HG03103 (cell line): ENCODE data around the gene KCTD3.

ENCODE experiments used
- ATAC-seq: cut with Tn5 transposase; IDR thresholded peaks from one replicate; pipeline ENCODE4 v1.9.1; 2021; ENCODE audit warnings: low read depth; ENCODE audit not compliant: unreplicated experiment

Gene KCTD3

DNA sequence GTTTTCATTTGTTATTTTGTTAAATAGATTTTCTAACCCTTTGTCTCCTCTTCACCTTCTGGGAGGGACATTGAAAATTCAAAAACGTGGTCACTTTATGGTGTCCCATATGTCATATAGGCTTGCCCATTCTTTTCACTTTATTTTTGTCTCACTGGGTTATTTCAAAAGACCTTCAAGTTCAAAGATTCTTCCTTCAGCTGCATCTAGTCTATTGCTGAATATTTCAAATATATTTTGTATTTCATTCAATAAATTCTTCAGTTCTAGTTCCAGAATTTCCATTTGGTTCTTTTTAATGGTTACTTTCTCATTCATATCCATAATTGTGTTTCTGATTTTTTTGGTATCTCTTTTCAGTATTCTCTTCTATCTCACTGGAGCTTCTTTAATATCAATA lies 11.6 kb upstream of the KCTD3 start:
- ATAC-seq: no peak

- no peak for ATAC-seq
Measured at GRCh38 chr1:215556996-215557395, 10.1 kb upstream of the KCTD3 start.

DNA sequence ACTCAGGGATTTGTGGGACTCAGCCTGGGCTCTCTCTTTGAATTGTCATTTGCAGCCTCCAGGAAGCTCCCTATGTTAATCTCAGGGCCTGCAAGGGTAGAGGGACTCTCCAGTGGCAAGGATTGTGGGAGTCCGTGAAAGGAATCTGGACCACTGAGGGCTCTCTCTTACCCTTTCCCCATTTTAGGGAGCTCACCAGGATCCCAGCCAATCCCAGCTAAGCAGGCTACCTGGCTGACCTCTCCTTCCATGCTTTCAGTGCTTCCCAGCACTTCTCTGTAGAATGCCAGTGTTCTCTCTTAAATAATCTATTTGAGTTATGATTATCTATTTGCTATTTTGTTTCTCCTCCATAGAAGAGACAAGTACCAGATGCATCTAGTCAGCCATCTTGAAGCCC lies 9.6 kb upstream of the KCTD3 start:
- no peak for ATAC-seq

- ATAC-seq: no peak
Measured at GRCh38 chr1:215557992-215558626, 9.0 kb upstream of the KCTD3 start.

- ATAC-seq: peak; percentile 48
Measured at GRCh38 chr1:215567491-215568298, 591 bp downstream of the KCTD3 start.

GRCh38 chr1:215568299-215568692 lies 1.2 kb downstream of the KCTD3 start:
- ATAC-seq: no peak

DNA sequence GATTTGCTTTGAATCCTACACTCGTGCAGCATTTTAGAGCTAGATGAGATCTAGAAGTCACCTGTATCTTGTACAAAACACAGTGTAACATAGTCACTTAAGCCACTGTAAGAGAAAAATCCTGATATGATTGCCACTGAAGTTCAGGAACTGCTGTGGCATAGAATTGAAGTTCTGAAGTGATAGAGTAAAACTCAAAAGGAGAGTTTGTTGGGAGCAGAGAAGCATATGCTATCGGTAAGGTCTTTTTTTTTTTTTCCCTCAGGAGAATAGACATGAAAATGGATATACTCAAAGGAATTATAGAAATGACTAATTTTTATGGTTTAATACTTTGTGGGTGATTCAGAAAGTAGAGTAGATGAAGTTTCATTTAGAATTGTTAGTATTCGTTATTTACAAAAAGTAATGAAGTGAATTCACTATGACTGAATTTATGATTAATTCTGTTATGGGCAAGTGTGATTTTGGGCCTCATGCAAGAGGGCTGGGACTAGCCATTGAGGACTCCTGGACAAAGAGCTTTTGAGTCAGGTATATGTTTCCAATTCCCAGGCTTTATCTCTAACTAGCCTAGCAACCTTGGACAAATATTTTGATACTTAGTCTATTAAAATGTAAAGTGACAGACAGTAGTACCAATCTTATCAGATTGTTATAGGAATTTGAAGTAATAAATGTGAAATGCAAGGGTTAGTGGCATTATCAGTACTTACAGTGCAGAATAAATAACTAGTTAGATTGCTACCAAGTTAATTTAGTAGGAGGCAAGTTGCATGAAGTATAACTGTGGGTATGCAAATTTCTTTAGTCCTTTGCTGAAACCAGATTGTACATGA lies 3.1 kb downstream of the KCTD3 start:
- ATAC-seq: no peak

DNA sequence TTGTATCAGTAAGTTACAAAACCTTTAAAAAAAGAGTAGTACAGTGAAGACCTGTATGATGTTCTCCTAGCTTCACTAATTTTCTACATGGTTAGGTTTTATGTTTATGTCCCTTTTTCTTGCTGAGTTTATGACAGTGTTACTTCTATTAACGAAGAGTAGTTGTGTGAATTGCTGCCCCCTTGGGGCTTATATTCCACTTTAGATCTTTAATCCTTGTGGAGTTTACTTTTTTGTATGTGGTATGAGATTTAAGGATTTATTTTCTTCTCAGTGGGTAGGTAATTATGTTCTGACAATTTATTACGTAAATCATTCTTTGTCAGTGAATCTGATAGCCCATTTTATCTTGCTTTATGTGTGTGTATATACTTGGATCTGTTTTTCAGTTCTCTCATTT lies 14.8 kb downstream of the KCTD3 start:
- ATAC-seq: no peak

DNA sequence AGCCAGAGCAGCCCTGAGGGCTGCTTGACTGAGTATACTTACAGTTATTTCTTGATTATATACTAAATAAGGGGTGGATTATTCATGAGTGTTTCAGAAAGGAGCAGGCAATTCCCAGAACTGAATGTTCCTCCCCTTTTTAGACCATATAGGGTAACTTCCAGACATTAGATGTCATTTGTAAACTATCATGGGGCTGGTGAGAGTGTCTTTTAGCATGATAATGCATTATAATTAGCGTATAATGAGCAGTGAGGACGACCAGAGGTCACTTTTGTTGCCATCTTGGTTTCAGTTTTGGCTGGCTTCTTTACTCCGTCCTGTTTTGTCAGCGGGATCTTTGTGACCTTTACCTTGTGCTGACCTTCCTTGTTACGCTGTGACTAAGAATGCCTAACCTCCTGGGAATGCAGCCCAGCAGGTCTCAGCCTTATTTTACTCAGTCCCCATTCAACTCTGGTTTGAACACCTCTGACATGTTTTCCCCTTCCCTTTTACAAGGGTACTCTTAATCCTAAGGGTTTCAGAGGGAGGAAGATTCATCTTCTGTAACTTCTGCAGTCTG lies 16.2 kb downstream of the KCTD3 start:
- no peak for ATAC-seq

DNA sequence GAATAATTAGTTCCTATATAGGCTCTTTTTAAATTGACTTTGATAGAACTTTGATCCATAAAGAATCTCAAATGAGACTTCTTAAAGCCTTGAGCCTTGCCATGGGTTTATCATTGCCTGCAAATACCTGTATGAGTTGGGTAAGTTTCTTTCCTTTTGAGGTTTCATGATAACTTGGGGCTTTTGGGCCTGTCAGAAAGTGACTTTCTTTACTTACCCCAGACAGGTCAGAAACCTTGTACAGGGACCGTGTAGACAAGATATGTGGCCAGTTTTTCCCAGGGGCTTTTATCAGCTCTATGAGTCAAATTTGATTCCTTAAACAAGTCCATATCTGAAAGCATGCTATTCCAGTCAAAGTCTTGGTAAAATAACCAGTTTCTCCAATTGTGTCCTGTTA lies 17.3 kb downstream of the KCTD3 start:
- ATAC-seq: no peak

GRCh38 chr1:215589650-215590435 lies 22.7 kb downstream of the KCTD3 start:
- ATAC-seq: no peak

GRCh38 chr1:215590779-215591491 lies 23.8 kb downstream of the KCTD3 start:
- ATAC-seq: no peak

DNA sequence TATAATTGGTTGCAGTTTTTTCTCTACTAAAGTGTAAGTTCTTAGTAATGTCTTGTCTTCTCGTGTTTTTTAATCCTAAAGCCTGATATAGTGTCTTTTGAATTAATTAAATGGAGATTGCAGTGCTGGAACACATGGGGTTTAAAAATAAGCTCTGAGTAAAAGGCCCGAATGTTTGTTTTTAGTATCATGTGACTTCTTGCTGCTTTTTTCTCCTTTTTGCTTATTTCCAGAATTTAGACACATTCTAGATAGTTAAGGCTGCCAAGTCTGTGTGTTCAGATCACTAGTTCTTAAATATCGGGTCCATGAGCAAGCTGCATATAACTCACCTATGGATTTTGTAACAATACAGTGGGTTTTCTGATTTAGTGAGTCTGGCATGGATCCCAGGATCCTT lies 27.5 kb downstream of the KCTD3 start:
- ATAC-seq: no peak

DNA sequence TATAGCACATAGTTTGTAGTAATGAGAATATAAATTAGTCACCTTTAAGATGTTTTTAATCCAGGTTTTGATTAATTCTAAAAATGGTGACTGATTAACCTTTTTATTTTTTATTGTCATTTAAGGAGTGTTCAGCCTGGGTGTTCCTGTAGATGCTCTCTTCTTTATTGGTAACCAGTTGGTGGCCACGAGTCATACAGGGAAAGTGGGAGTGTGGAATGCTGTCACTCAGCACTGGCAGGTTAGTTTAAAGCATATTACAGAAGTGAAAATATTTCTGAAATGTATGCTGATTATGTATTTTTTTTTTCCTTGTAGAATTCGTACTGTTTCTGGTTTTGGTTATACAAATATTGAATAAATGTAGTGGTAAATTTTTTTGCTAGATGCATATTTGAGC lies 28.1 kb downstream of the KCTD3 start:
- no peak for ATAC-seq

GRCh38 chr1:215597961-215598360 lies 30.9 kb downstream of the KCTD3 start:
- ATAC-seq: no peak

DNA sequence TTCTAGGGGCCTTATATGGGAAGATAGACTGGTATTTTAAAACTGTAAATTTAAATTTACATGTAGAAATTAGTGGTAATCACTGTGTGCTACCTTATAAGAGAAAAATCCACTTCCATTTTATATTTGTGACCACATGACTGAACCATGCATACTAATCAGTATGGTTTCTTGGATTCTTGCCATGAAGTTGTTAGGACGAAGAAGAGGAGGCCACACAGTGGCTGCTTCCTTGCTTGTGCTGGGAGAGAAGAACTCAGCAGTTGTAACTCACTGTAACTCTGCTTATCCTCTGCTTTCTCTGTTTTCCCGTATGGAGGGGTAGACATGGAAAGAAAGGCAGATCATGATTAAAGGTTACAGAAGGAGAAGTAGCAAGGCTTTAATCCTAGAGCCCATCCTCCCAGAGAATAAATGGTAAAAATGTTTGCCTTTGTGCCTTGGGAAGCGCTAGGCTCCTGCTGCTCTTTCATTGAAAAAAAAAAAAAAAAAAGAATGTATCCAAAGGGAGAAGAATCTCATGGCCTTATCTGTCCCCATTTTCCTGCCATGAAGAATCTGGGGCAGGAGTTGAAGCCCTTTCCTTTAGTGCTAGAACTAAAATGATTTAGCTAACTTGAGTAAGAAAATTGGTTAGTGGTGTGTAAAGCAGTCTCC lies 32.4 kb downstream of the KCTD3 start:
- ATAC-seq: no peak

- ATAC-seq: no peak
Measured at GRCh38 chr1:215600258-215600792, 33.2 kb downstream of the KCTD3 start.

- no peak for ATAC-seq
Measured at GRCh38 chr1:215600867-215601266, 33.8 kb downstream of the KCTD3 start.

- ATAC-seq: no peak
Measured at GRCh38 chr1:215601276-215601675, 34.2 kb downstream of the KCTD3 start.
